ENCODE data around the gene BBS4. TPM values are rescaled to one million over a fixed set of nuclear protein-coding genes. Genes with fewer than 3 reads are reported as not detected.
"Not testable (repeated sequence)": the region's sequence is repeated elsewhere in the genome, so short reads cannot be mapped to it uniquely, and the experiment has no call there.

BBS4 gene
- polyA plus RNA-seq, 1 donor (not counting 4 experiments of a cell fraction or from before 2014, with no cell fraction given) = 16.5 TPM

DNA sequence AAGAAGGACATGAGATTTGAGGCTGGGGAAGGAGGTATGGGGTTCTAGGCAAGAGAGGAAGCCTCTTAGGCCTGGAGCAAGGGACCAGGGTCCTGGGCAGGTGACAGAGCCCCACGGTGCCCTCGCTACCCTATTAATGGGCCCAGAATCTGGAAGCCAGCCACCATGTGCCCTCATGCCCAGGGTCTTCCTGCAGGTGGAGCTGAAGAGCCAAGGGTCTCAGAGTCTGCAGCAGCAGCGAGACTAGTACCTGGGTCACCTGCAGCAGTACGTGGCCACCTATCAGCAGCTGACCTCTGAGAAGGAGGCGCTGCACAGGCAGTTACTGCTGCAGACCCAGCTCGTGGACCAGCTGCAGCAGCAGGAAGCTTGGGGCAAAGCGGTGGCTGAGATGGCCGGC is 22.1 kb upstream of the BBS4 start:
- H4K20me1 ChIP-seq (ENCODE audit: control insufficient read depth, extremely low read depth, insufficient read depth, low read length); DNase-seq (ENCODE audit: low read depth, low spot score); H3K27me3 ChIP-seq (ENCODE audit: control insufficient read depth, extremely low read depth, insufficient read depth, low read length); H3K4me1 ChIP-seq (ENCODE audit: control insufficient read depth, extremely low read depth, insufficient read depth, low read length); FAIRE-seq; H3K36me3 ChIP-seq (ENCODE audit: control insufficient read depth in 2 of 2, extremely low read depth in 1 of 2, insufficient read depth in 2 of 2, low read length in 2 of 2); dilution Hi-C loops (cut with MboI; ENCODE audit: extremely low pct_ligation_motif_present, low sequenced_read_pairs); H3K27ac ChIP-seq (ENCODE audit: control insufficient read depth, insufficient read depth, low read length); H3K4me3 ChIP-seq (ENCODE audit: control insufficient read depth in 2 of 3, extremely low read depth in 1 of 3, insufficient read depth in 2 of 3, low read depth in 1 of 3, low read length in 3 of 3); H3K79me2 ChIP-seq (ENCODE audit: control insufficient read depth, insufficient read depth, low read length); H2AFZ ChIP-seq (ENCODE audit: control insufficient read depth, low read length); H3K9me3 ChIP-seq (ENCODE audit: control insufficient read depth, low read depth, low read length); H3K9ac ChIP-seq (ENCODE audit: control insufficient read depth, extremely low read depth, insufficient read depth, low read length); H3K4me2 ChIP-seq (ENCODE audit: control insufficient read depth, extremely low read depth, insufficient read depth, low read depth, low read length); H3K9me1 ChIP-seq (ENCODE audit: control insufficient read depth, extremely low read depth, insufficient read depth, low read length): not testable (repeated sequence)

DNA sequence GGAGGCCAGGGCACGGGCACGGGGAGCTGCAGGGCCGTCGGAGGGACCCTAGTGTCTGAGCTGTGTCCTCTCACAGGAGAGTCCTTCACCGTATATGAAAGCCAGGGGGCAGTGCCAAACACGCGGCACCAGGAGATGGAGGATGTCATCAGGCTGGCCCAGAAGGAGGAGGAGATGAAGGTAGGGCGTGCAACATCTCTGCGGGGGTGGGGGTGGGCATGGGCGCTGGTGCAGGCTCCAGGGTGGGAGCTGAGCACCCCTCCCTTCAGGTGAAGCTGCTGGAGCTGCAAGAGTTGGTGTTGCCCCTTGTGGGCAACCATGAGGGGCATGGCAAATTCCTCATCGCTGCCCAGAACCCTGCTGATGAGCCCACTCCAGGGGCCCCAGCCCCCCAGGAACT is 20.3 kb upstream of the BBS4 start:
- FAIRE-seq; dilution Hi-C loops (cut with MboI; ENCODE audit: extremely low pct_ligation_motif_present, low sequenced_read_pairs): not testable (repeated sequence)

DNA sequence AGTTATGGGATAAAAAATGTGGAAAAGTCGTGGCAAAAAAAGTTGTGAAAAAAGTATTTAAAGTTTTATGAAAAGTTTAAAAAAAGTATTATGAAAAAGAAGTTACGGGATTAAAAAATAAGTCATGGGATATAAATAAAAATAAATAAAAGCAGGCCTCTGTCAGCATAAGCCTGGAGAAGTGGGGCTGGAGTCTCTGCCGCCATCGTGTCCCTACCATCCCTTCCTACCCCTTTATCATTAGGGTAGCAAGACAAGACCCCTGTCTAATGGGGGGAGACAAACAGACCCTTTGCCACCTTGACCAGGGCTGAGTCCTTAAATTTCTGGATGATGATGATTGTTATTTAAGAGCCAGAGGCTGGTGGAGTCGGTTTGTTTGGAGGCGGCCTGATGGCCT is 16.2 kb upstream of the BBS4 start:
- H3K27me3 ChIP-seq (ENCODE audit: control insufficient read depth, extremely low read depth, insufficient read depth, low read length); DNase-seq (ENCODE audit: low read depth, low spot score); H3K79me2 ChIP-seq (ENCODE audit: control insufficient read depth, insufficient read depth, low read length); H3K4me2 ChIP-seq (ENCODE audit: control insufficient read depth, extremely low read depth, insufficient read depth, low read depth, low read length); H3K36me3 ChIP-seq (ENCODE audit: control insufficient read depth in 2 of 2, extremely low read depth in 1 of 2, insufficient read depth in 2 of 2, low read length in 2 of 2); dilution Hi-C loops (cut with MboI; ENCODE audit: extremely low pct_ligation_motif_present, low sequenced_read_pairs); H3K4me1 ChIP-seq (ENCODE audit: control insufficient read depth, extremely low read depth, insufficient read depth, low read length); H3K9me1 ChIP-seq (ENCODE audit: control insufficient read depth, extremely low read depth, insufficient read depth, low read length); H3K9me3 ChIP-seq (ENCODE audit: control insufficient read depth, low read depth, low read length); FAIRE-seq; H3K27ac ChIP-seq (ENCODE audit: control insufficient read depth, insufficient read depth, low read length); H2AFZ ChIP-seq (ENCODE audit: control insufficient read depth, low read length); H3K4me3 ChIP-seq (ENCODE audit: control insufficient read depth in 2 of 3, extremely low read depth in 1 of 3, insufficient read depth in 2 of 3, low read depth in 1 of 3, low read length in 3 of 3); H3K9ac ChIP-seq (ENCODE audit: control insufficient read depth, extremely low read depth, insufficient read depth, low read length); H4K20me1 ChIP-seq (ENCODE audit: control insufficient read depth, extremely low read depth, insufficient read depth, low read length): not testable (repeated sequence)

More for the DNA sequence above, 20.3 kb upstream of the BBS4 start:
- not testable (repeated sequence) for H3K27ac ChIP-seq (ENCODE audit: control insufficient read depth, insufficient read depth, low read length); DNase-seq (ENCODE audit: low read depth, low spot score); H3K4me2 ChIP-seq (ENCODE audit: control insufficient read depth, extremely low read depth, insufficient read depth, low read depth, low read length); H3K9ac ChIP-seq (ENCODE audit: control insufficient read depth, extremely low read depth, insufficient read depth, low read length); H3K4me1 ChIP-seq (ENCODE audit: control insufficient read depth, extremely low read depth, insufficient read depth, low read length); H2AFZ ChIP-seq (ENCODE audit: control insufficient read depth, low read length); H3K79me2 ChIP-seq (ENCODE audit: control insufficient read depth, insufficient read depth, low read length); H3K9me3 ChIP-seq (ENCODE audit: control insufficient read depth, low read depth, low read length); H3K36me3 ChIP-seq (ENCODE audit: control insufficient read depth in 2 of 2, extremely low read depth in 1 of 2, insufficient read depth in 2 of 2, low read length in 2 of 2); H3K9me1 ChIP-seq (ENCODE audit: control insufficient read depth, extremely low read depth, insufficient read depth, low read length); H3K27me3 ChIP-seq (ENCODE audit: control insufficient read depth, extremely low read depth, insufficient read depth, low read length); H4K20me1 ChIP-seq (ENCODE audit: control insufficient read depth, extremely low read depth, insufficient read depth, low read length); H3K4me3 ChIP-seq (ENCODE audit: control insufficient read depth in 2 of 3, extremely low read depth in 1 of 3, insufficient read depth in 2 of 3, low read depth in 1 of 3, low read length in 3 of 3)

All from keratinocyte (primary cell).